ENCODE data around the gene RALGAPB.

DNA sequence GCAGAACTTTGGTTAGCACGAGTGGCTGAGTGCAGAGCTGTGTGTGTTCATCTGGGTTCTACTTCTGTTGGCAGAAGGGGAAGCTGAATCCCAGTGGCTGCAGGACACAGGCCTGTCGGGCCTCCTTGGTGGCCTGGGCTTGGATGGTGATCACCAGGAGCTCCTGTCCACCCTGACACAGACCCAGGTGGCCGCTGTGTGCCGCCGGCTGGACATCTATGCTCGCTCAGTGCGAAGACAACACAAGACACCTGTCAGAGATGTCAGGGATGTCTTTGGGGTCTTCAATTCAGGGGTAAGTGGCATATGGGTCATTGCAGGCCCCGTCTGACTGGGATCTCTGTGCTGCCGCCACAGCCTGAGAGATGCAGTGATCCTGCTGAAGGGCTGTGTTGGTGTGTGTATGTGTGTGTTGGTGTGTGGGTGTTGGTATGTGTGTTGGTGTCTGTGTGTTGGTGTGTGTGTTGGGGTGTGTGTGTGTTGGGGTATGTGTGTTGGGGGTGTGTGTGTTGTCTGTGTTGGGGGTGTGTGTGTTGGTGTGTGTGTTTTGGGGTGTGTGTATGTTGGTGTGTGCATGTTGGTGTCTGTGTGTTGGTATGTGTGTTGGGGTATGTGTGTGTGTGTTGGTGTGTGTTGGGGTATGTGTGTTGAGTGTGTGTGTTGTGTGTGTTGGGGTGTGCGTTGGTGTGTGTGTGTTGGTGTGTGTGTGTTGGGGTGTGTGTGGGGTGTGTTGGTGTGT, 154.4 kb downstream of the RALGAPB start:
- TF ChIP-seq, protein P1, sequence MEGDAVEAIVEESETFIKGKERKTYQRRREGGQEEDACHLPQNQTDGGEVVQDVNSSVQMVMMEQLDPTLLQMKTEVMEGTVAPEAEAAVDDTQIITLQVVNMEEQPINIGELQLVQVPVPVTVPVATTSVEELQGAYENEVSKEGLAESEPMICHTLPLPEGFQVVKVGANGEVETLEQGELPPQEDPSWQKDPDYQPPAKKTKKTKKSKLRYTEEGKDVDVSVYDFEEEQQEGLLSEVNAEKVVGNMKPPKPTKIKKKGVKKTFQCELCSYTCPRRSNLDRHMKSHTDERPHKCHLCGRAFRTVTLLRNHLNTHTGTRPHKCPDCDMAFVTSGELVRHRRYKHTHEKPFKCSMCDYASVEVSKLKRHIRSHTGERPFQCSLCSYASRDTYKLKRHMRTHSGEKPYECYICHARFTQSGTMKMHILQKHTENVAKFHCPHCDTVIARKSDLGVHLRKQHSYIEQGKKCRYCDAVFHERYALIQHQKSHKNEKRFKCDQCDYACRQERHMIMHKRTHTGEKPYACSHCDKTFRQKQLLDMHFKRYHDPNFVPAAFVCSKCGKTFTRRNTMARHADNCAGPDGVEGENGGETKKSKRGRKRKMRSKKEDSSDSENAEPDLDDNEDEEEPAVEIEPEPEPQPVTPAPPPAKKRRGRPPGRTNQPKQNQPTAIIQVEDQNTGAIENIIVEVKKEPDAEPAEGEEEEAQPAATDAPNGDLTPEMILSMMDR (tag by site-specific recombination; IDR thresholded peaks at IDR 0.05) = no peak
- TF ChIP-seq ZNF549 (tag by site-specific recombination; IDR thresholded peaks at IDR 0.05) = no peak
- no peak for TF ChIP-seq ZNF654 (tag by site-specific recombination; IDR thresholded peaks at IDR 0.05; ENCODE audit: low read depth)
- TF ChIP-seq ZBTB8A (tag by site-specific recombination; IDR thresholded peaks at IDR 0.05) = no peak

Measured in HEK293 (cell line).